A549 (cell line): ENCODE results near the gene NARS2. TPM values are rescaled to one million over a fixed set of nuclear protein-coding genes. Genes with fewer than 3 reads are reported as not detected.

Experiments
- ATAC-seq, 2 experiments: fragments of 200-7000 bp in 1 of 2; fragments of >200 bp in 1 of 2; cut with Nextera tagmentation in 1 of 2; cut with Tn5 transposase in 1 of 2; 3 replicates each; pipeline versions ENCODE4 v1.8.0 to v1.9.1; 2018 to 2020; ENCODE audit warnings: mild to moderate bottlenecking in 1 of 2, moderate library complexity in 1 of 2
- CTCF ChIA-PET: fragments of 300-600 bp; sonication (Branson Sonifier 250); formaldehyde crosslinking; extraction: SDS; loops from one replicate; lab custom pipeline; 2021; ENCODE audit warnings: antibody characterized with exemption, inconsistent platforms; lab: Yijun Ruan, JAX
- POLR2A ChIA-PET: fragments of 350-600 bp; formaldehyde crosslinking; extraction: SDS; loops from one replicate; lab custom pipeline; 2021; ENCODE audit warnings: antibody characterized with exemption, inconsistent platforms; lab: Yijun Ruan, JAX
- DNase-seq, 2 experiments: peaks; one replicate each; pipeline versions ENCODE4 v3.0.0 to v3.0.0-alpha.2; 2011 to 2016; ENCODE audit warnings: low read depth in 1 of 2, low spot score in 1 of 2
- FAIRE-seq: peaks from 2 replicates; lab custom pipeline; 2011; peaks lifted over from hg19 to GRCh38; lab: Jason Lieb, UNC
- H3K27ac ChIP-seq, 2 experiments: fragments of >200 bp; sonication (Bioruptor Twin); formaldehyde crosslinking; 3 replicates each; pipeline ENCODE4 v1.5.1; 2016 to 2017
- H3K4me1 ChIP-seq: fragments of >200 bp; sonication (Bioruptor Twin); formaldehyde crosslinking; 3 replicates; pipeline ENCODE4 v1.6.1; 2016
- H3K4me2 ChIP-seq: fragments of >200 bp; sonication (Bioruptor Twin); formaldehyde crosslinking; 3 replicates; pipeline ENCODE4 v1.6.1; 2016
- H3K4me3 ChIP-seq: fragments of >200 bp; sonication (Bioruptor Twin); formaldehyde crosslinking; 3 replicates; pipeline ENCODE4 v1.5.1; 2016
- H3K9me3 ChIP-seq: fragments of >200 bp; sonication (Bioruptor Twin); formaldehyde crosslinking; 3 replicates; pipeline ENCODE4 v1.6.1; 2016
- BHLHE40 ChIP-seq: IDR thresholded peaks from 2 replicates; pipeline ENCODE4 v1.6.1; 2012; ENCODE audit warnings: low read depth, low read length, inconsistent platforms
- CBX2 ChIP-seq: fragments of 200-600 bp; sonication (generic); IDR thresholded peaks from 2 replicates; pipeline ENCODE4 v1.6.1; 2016; ENCODE audit warnings: low read depth, mild to moderate bottlenecking, borderline replicate concordance
- CBX8 ChIP-seq: fragments of 200-600 bp; sonication (generic); IDR thresholded peaks from 2 replicates; pipeline ENCODE4 v1.6.1; 2016
- CHD2 ChIP-seq: fragments of 150-350 bp; IDR thresholded peaks from 2 replicates; pipeline ENCODE4 v1.6.1; 2014; ENCODE audit warnings: low read length; ENCODE audit not compliant: partially characterized antibody
- CHD4 ChIP-seq: fragments of 200-600 bp; sonication (generic); IDR thresholded peaks from 2 replicates; pipeline ENCODE4 v1.6.1; 2016; ENCODE audit warnings: antibody characterized with exemption, mild to moderate bottlenecking, borderline replicate concordance
- EP300 ChIP-seq, 2 experiments: fragments of >200 bp; sonication (Bioruptor Twin); formaldehyde crosslinking; IDR thresholded peaks; 2 replicates in 1 of 2; 3 replicates in 1 of 2; pipeline ENCODE4 v1.6.1; 2016 to 2017
- FOSB ChIP-seq: fragments of 250-450 bp; sonication (Bioruptor Pico); IDR thresholded peaks from 2 replicates; pipeline ENCODE4 v1.5.0; 2020; ENCODE audit warnings: mild to moderate bottlenecking, moderate library complexity
- FOXS1 ChIP-seq: fragments of 250-450 bp; sonication (Bioruptor Pico); IDR thresholded peaks from 2 replicates; pipeline ENCODE4 v1.5.0; 2020; ENCODE audit warnings: mild to moderate bottlenecking, moderate library complexity
- HDAC2 ChIP-seq: fragments of 200-600 bp; sonication (generic); IDR thresholded peaks from 2 replicates; pipeline ENCODE4 v1.6.1; 2016
- JUN ChIP-seq, 2 experiments: fragments of >200 bp; sonication (Bioruptor Twin); formaldehyde crosslinking; IDR thresholded peaks; 2 replicates in 1 of 2; 3 replicates in 1 of 2; pipeline ENCODE4 v1.6.1; 2016 to 2017
- JUNB ChIP-seq: fragments of >200 bp; sonication (Bioruptor Twin); formaldehyde crosslinking; IDR thresholded peaks from 2 replicates; pipeline ENCODE4 v1.6.1; 2016
- KDM5A ChIP-seq: fragments of 200-600 bp; sonication (generic); IDR thresholded peaks from 2 replicates; pipeline ENCODE4 v1.6.1; 2016; ENCODE audit warnings: antibody characterized with exemption, mild to moderate bottlenecking
- MAFK ChIP-seq: fragments of 450-650 bp; IDR thresholded peaks from 2 replicates; pipeline ENCODE4 v1.6.1; 2014; ENCODE audit not compliant: partially characterized antibody
- MAZ ChIP-seq: fragments of 150-350 bp; IDR thresholded peaks from 2 replicates; pipeline ENCODE4 v1.6.1; 2014; ENCODE audit warnings: antibody characterized with exemption, low read depth, low read length, borderline replicate concordance
- MYC ChIP-seq: IDR thresholded peaks from 2 replicates; pipeline ENCODE4 v1.6.1; 2012; ENCODE audit warnings: mild to moderate bottlenecking, inconsistent platforms, low read length, improper control_type of control experiment, borderline replicate concordance
- NFE2L2 ChIP-seq: fragments of 150-350 bp; conservative IDR thresholded peaks from 2 replicates; pipeline ENCODE4 v1.6.1; 2014; ENCODE audit warnings: low read length
- NR3C1 ChIP-seq: fragments of >200 bp; sonication (Bioruptor Twin); formaldehyde crosslinking; IDR thresholded peaks from 3 replicates; pipeline ENCODE4 v1.6.1; 2017
- PHF8 ChIP-seq: fragments of 200-600 bp; sonication (generic); IDR thresholded peaks from 2 replicates; pipeline ENCODE4 v1.6.1; 2016; ENCODE audit warnings: low read depth, mild to moderate bottlenecking, antibody characterized with exemption, moderate library complexity, borderline replicate concordance
- RAD21 ChIP-seq, 2 experiments: fragments of >200 bp in 1 of 2; sonication (Bioruptor Twin) in 1 of 2; formaldehyde crosslinking in 1 of 2; IDR thresholded peaks in 1 of 2; conservative IDR thresholded peaks in 1 of 2; 2 replicates in 1 of 2; 3 replicates in 1 of 2; pipeline ENCODE4 v1.6.1; 2012 to 2018; ENCODE audit warnings: inconsistent platforms in 1 of 2
- RARB ChIP-seq: fragments of 250-450 bp; sonication (Bioruptor Pico); IDR thresholded peaks from 2 replicates; pipeline ENCODE4 v1.8.0; 2021; ENCODE audit warnings: mild to moderate bottlenecking, moderate library complexity
- RCOR1 ChIP-seq: fragments of 150-350 bp; IDR thresholded peaks from 2 replicates; pipeline ENCODE4 v1.6.1; 2014; ENCODE audit warnings: antibody characterized with exemption, low read length, low read depth
- RFX5 ChIP-seq: fragments of 450-650 bp; IDR thresholded peaks from 2 replicates; pipeline ENCODE4 v1.7.1; 2014; ENCODE audit warnings: antibody characterized with exemption, mild to moderate bottlenecking, moderate library complexity
- RNF2 ChIP-seq: fragments of 200-600 bp; sonication (generic); IDR thresholded peaks from 2 replicates; pipeline ENCODE4 v1.6.1; 2016; ENCODE audit warnings: low read depth, mild to moderate bottlenecking, antibody characterized with exemption, moderate library complexity, borderline replicate concordance
- SMC3 ChIP-seq: fragments of >200 bp; sonication (Bioruptor Twin); formaldehyde crosslinking; IDR thresholded peaks from 3 replicates; pipeline ENCODE4 v1.6.1; 2018; ENCODE audit warnings: inconsistent platforms
- TFCP2L1 ChIP-seq: fragments of 250-450 bp; sonication (Bioruptor Pico); IDR thresholded peaks from 2 replicates; pipeline ENCODE4 v1.5.0; 2021; ENCODE audit warnings: mild to moderate bottlenecking
- ZFP36 ChIP-seq: fragments of 450-650 bp; IDR thresholded peaks from 2 replicates; pipeline ENCODE4 v1.6.1; 2014; ENCODE audit warnings: borderline replicate concordance; ENCODE audit not compliant: partially characterized antibody
- ZSCAN20 ChIP-seq: fragments of 250-450 bp; sonication (Bioruptor Pico); IDR thresholded peaks from 2 replicates; pipeline ENCODE4 v1.8.0; 2022; ENCODE audit warnings: mild to moderate bottlenecking, moderate library complexity
- WGBS: methylation state at CpG from one replicate; pipeline ENCODE4 v1.1.6; 2017; ENCODE audit errors: missing lambda C conversion rate; 5-methylcytosine and 5-hydroxymethylcytosine counted together
- polyA plus RNA-seq, 4 experiments: library from polyadenylated mRNA; depleted of rRNA in 3 of 4; stranded (reverse); fragments of >200 nt; fragmentation: RNase III in 1 of 4; extraction: RNeasy Plus Mini Kit Qiagen cat#74134 plus additional on column Dnase treatment in 1 of 4; gene quantifications; 2 replicates in 3 of 4; 3 replicates in 1 of 4; pipeline ENCODE4 v1.2.3, GENCODE V29; 2011 to 2017
- TF ChIP-seq, protein P1 (sequence below): fragments of 200-600 bp; sonication (generic); IDR thresholded peaks from 2 replicates; pipeline ENCODE4 v1.6.1; 2016; ENCODE audit warnings: antibody characterized with exemption, mild to moderate bottlenecking, moderate library complexity
- TF ChIP-seq, protein P2 (sequence below): fragments of 250-450 bp; sonication (Bioruptor Pico); IDR thresholded peaks from 2 replicates; pipeline ENCODE4 v1.5.0; 2021; ENCODE audit warnings: mild to moderate bottlenecking, moderate library complexity, borderline replicate concordance

Gene NARS2
- polyA plus RNA-seq, 2 of the 4 experiments (the other 2 are of a cell fraction) = 29.7 to 57.7 TPM

DNA sequence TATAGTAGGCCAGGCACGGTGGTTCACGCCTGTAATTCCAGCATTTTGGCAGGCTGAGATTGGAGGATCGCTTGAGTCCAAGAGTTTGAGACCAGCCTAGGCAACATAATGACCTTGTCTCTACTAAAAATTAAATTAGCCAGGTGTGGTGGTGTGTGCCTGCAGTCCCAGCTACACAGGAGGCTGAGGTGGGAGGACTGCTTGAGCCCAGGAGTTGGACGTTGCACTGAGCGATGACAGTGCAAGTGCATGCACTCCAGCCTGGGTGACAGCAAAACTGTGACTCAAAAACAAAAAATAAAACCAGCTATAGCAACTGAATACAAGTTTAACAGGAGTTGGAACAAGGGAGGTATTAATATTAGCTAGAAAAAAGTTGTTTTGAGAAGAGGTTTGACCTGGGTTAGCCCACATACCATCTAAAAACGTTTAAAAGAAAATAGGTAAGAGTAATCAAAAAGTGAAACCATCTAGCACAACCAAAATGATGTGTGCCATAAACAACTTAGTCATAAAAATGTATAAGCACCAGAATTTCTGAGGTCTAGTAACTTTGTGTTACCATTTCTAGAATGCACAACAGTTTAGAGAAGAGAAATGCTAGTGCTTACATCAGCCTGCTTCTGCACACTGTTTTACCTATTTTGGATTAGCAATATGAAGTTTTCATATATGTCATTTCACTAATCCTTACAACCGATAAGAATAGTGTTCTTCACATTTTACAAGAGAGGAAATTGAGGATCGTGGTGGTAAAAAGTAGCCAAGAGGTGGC, 26.5 kb downstream of the NARS2 start:
- ATAC-seq (no peak), FAIRE-seq (no peak), DNase-seq (no peak)
- no peak overlapping the region for H3K4me2 ChIP-seq
- H3K4me1 ChIP-seq = no peaks in the 10 kb centered on the region
- POLR2A ChIA-PET = no interaction called here
- H3K27ac ChIP-seq = no peak overlapping the region
- 88% methylated on average over 8 of the region's 8 CpGs for WGBS
- CTCF ChIA-PET = interaction anchor here (1.2 to 3.2 kb wide), 2 partner anchors 7 to 16 kb away, joined by 3 to 15 read pairs; no protein-coding TSS in a partner anchor
- no peaks in the 10 kb centered on the region for H3K9me3 ChIP-seq
- TF ChIP-seq PHF8 (no peak), MAZ (no peak), NFE2L2 (no peak), CHD4 (no peak), JUNB (no peak), MYC (no peak), BHLHE40 (no peak), HDAC2 (no peak), ZSCAN20 (CRISPR knock-in tag) (no peak), SMC3 (no peak), CHD2 (no peak), CBX2 (no peak), EP300 (IDR thresholded peaks at IDR 0.05) (no peak), FOSB (CRISPR knock-in tag) (no peak), RFX5 (no peak), RAD21 (conservative IDR thresholded peaks at IDR 0.05 in 1 of 2, IDR thresholded peaks at IDR 0.05 in 1 of 2) (no peak), JUN (IDR thresholded peaks at IDR 0.05) (no peak)
- H3K4me3 ChIP-seq = no peak overlapping the region

DNA sequence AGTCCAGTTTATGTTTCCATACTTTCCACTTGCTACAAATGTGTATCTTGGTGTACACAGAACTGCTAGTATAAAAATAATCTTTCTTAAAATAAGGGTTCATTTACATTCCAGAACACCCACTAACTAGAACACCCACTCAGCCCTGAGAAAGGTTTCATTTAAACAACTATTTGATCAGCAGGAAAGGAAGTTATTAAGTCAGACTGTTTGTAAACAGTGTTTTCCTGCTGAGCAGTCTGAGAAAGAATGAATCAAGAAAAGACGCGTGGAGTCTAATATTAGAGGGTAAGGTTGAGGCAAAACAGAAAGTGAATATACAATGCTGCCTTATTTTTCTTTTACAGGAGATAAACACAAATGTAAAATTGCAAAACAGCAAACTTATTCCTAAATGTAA, 32.7 kb downstream of the NARS2 start:
- ChIA-PET CTCF (no interaction called here), POLR2A (no interaction called here)
- FAIRE-seq (no peak), DNase-seq (no peak), ATAC-seq (no peak)
- no peak overlapping the region for H3K4me3 ChIP-seq
- TF ChIP-seq FOSB (CRISPR knock-in tag) = no peak
- no peak for TF ChIP-seq HDAC2
- no peak for TF ChIP-seq CHD4
- no peak for TF ChIP-seq CBX8
- no peak for TF ChIP-seq RARB (CRISPR knock-in tag)
- no peak for TF ChIP-seq FOXS1 (CRISPR knock-in tag)
- TF ChIP-seq KDM5A = no peak
- no peak for TF ChIP-seq MAFK
- no peak for TF ChIP-seq RFX5
- TF ChIP-seq CHD2 = no peak
- TF ChIP-seq TFCP2L1 (CRISPR knock-in tag) = no peak
- no peak for TF ChIP-seq RCOR1
- TF ChIP-seq ZFP36 = no peak
- TF ChIP-seq CBX2 = no peak
- no peak for TF ChIP-seq NR3C1
- TF ChIP-seq, protein P1, sequence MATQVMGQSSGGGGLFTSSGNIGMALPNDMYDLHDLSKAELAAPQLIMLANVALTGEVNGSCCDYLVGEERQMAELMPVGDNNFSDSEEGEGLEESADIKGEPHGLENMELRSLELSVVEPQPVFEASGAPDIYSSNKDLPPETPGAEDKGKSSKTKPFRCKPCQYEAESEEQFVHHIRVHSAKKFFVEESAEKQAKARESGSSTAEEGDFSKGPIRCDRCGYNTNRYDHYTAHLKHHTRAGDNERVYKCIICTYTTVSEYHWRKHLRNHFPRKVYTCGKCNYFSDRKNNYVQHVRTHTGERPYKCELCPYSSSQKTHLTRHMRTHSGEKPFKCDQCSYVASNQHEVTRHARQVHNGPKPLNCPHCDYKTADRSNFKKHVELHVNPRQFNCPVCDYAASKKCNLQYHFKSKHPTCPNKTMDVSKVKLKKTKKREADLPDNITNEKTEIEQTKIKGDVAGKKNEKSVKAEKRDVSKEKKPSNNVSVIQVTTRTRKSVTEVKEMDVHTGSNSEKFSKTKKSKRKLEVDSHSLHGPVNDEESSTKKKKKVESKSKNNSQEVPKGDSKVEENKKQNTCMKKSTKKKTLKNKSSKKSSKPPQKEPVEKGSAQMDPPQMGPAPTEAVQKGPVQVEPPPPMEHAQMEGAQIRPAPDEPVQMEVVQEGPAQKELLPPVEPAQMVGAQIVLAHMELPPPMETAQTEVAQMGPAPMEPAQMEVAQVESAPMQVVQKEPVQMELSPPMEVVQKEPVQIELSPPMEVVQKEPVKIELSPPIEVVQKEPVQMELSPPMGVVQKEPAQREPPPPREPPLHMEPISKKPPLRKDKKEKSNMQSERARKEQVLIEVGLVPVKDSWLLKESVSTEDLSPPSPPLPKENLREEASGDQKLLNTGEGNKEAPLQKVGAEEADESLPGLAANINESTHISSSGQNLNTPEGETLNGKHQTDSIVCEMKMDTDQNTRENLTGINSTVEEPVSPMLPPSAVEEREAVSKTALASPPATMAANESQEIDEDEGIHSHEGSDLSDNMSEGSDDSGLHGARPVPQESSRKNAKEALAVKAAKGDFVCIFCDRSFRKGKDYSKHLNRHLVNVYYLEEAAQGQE = no peak
- TF ChIP-seq RNF2 = no peak
- TF ChIP-seq, protein P2, sequence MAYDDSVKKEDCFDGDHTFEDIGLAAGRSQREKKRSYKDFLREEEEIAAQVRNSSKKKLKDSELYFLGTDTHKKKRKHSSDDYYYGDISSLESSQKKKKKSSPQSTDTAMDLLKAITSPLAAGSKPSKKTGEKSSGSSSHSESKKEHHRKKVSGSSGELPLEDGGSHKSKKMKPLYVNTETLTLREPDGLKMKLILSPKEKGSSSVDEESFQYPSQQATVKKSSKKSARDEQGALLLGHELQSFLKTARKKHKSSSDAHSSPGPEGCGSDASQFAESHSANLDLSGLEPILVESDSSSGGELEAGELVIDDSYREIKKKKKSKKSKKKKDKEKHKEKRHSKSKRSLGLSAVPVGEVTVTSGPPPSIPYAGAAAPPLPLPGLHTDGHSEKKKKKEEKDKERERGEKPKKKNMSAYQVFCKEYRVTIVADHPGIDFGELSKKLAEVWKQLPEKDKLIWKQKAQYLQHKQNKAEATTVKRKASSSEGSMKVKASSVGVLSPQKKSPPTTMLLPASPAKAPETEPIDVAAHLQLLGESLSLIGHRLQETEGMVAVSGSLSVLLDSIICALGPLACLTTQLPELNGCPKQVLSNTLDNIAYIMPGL (CRISPR knock-in tag) = no peak
- no peak for TF ChIP-seq EP300 (IDR thresholded peaks at IDR 0.05)
- H3K4me2 ChIP-seq = no peak overlapping the region
- no peak overlapping the region for H3K27ac ChIP-seq
- no peaks in the 10 kb centered on the region for H3K9me3 ChIP-seq
- H3K4me1 ChIP-seq = peaks cover 8% of the 10 kb centered on the region; the same call in 1 of the 3 replicates
- 99% methylated on average over 2 of the region's 2 CpGs for WGBS
